Measurements from ENCODE around the gene KCNJ18. TPM values are rescaled to one million over a fixed set of nuclear protein-coding genes. Genes with fewer than 3 reads are reported as not detected.
"Not testable (repeated sequence)": the region's sequence is repeated elsewhere in the genome, so short reads cannot be mapped to it uniquely, and the experiment has no call there.

KCNJ18 gene
- total and polyA plus RNA-seq, 5 donors: not detected

DNA sequence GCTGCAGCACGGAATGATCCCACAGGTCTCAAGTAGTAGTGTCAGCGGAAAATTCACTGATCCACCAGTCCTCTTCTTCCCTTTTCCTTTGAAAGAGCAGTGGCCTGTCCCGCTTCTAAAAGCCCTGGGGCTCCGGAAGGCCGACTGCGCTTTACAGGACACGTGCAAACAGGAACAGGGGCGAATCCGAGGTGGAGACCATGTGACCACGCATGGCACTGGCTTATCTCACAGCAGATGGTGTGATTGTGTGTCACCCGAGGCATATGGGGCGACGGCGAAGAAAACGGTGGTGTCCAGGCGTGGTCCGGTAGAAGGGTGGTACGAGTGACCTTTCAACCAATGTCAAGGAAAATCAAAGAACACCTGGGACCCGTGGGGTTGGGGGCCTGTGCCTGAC is 12.0 kb upstream of the KCNJ18 start:
- no peaks in the 10 kb centered on the region for H3K27me3 ChIP-seq (ENCODE audit: control insufficient read depth, insufficient read depth)
- no peaks in the 10 kb centered on the region for H3K9me3 ChIP-seq (ENCODE audit: control insufficient read depth, low read length)
- WGBS: 78% methylated on average over 19 of the region's 19 CpGs
- H3K27ac ChIP-seq (ENCODE audit: low read length): no peak overlapping the region
- no peak for ATAC-seq
- no peaks in the 10 kb centered on the region for H3K4me1 ChIP-seq (ENCODE audit: control insufficient read depth, insufficient read depth, low read length)
- intact Hi-C loops (cut with DNase I): no loop called here
- DNase-seq: peak in 1 of 3 donors; percentile 61
- H3K4me3 ChIP-seq (ENCODE audit: low read length): no peak overlapping the region

DNA sequence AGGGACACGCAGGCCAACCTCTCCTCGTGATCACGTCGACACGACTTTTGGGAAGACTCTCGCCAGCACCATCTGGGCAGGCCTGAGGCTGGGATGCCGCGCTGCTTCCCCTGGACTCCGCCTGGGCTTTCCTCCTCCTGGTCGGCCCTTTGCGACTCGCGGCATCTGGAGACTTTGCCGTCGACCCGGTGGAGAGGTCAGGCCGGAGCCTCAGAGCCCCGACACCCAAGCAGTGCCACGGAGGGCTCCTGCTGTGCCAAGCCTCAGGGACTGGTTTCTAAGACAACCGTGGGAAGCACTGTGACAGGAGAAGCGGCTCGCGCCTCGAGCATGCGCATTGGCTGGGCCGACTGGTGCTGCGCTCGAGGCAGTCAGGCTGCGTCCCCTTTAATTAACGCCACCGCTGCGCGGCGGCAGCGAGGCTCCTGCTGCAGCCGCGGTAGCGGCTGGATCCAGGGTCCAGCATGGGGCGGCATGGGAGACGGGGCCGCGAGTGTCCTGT is 11.4 kb upstream of the KCNJ18 start:
- H3K4me3 ChIP-seq (ENCODE audit: low read length); intact Hi-C loops (cut with DNase I); H3K4me1 ChIP-seq (ENCODE audit: control insufficient read depth, insufficient read depth, low read length); H3K9me3 ChIP-seq (ENCODE audit: control insufficient read depth, low read length); H3K27me3 ChIP-seq (ENCODE audit: control insufficient read depth, insufficient read depth); H3K27ac ChIP-seq (ENCODE audit: low read length); ATAC-seq: not testable (repeated sequence)
- WGBS: 56% methylated on average over 42 of the region's 42 CpGs
- DNase-seq: peak in 1 of 3 donors; percentile 65

GRCh38 chr17:21681576-21681975 is 10.7 kb upstream of the KCNJ18 start:
- H3K27me3 ChIP-seq (ENCODE audit: control insufficient read depth, insufficient read depth); H3K4me1 ChIP-seq (ENCODE audit: control insufficient read depth, insufficient read depth, low read length); H3K4me3 ChIP-seq (ENCODE audit: low read length); intact Hi-C loops (cut with DNase I); H3K9me3 ChIP-seq (ENCODE audit: control insufficient read depth, low read length); H3K27ac ChIP-seq (ENCODE audit: low read length); ATAC-seq: not testable (repeated sequence)
- DNase-seq: peak in 1 of 3 donors; percentile 12
- WGBS: 80% methylated on average over 20 of the region's 20 CpGs

DNA sequence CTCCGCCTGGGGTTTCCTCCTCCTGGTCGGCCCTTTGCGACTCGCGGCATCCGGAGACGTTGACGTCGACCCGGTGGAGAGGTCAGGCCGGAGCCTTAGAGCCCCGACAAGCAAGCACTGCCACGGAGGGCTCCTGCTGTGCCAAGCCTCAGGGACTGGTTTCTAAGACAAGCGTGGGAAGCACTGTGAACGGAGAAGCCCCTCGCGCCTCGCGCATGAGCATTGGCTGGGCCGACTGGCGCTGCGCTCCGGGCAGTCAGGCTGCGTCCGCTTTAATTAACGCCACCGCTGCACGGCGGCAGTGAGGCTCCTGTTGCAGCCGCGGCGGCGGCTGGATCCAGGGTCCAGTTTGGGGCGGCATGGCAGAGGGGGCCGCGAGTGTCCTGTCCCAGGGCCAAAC is 10.2 kb upstream of the KCNJ18 start:
- DNase-seq: peak in 1 of 3 donors; percentile 16
- H3K9me3 ChIP-seq (ENCODE audit: control insufficient read depth, low read length); H3K4me3 ChIP-seq (ENCODE audit: low read length); H3K27me3 ChIP-seq (ENCODE audit: control insufficient read depth, insufficient read depth); H3K27ac ChIP-seq (ENCODE audit: low read length); H3K4me1 ChIP-seq (ENCODE audit: control insufficient read depth, insufficient read depth, low read length); ATAC-seq; intact Hi-C loops (cut with DNase I): not testable (repeated sequence)
- WGBS: 84% methylated on average over 35 of the region's 36 CpGs

DNA sequence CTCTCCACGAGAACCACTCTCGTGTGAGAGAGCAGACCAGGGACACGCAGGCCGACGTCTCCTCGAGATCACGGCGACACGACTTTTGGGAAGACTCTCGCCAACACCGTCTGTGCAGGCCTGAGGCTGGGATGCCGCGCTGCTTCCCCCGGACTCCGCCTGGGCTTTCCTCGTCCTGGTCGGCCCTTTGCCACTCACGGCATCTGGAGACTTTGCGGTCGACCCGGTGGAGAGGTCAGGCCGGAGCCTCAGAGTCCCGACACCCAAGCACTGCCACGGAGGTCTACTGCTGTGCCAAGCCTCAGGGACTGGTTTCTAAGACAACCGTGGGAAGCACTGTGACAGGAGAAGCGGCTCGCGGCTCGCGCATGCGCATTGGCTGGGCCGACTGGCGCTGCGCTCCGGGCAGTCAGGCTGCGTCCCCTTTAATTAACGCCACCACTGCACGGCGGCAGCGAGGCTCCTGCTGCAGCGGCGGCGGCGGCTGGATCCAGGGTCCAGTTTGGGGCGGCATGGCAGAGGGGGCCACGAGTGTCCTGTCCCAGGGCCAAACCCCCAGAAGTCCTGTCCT is 9.1 kb upstream of the KCNJ18 start:
- H3K27me3 ChIP-seq (ENCODE audit: control insufficient read depth, insufficient read depth); H3K4me1 ChIP-seq (ENCODE audit: control insufficient read depth, insufficient read depth, low read length); ATAC-seq; intact Hi-C loops (cut with DNase I); H3K9me3 ChIP-seq (ENCODE audit: control insufficient read depth, low read length); H3K4me3 ChIP-seq (ENCODE audit: low read length); H3K27ac ChIP-seq (ENCODE audit: low read length): not testable (repeated sequence)
- DNase-seq: peak in 1 of 3 donors; percentile 29
- WGBS: 74% methylated on average over 40 of the region's 46 CpGs

DNA sequence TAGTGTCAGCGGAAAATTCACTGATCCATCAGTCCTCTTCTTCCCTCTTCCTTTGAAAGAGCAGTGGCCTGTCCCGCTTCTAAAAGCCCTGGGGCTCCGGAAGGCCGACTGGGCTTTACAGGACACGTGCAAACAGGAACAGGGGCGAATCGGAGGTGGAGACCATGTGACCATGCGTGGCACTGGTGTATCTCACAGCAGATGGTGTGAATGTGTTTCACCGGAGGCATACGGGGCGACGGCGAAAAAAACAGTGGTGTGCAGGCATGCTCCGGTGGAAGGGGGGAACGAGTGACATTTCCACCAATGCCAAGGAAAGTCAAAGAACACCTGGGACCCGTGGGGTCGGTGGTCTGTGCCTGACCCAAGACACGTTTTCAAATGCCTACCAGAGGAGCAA is 8.4 kb upstream of the KCNJ18 start:
- H3K9me3 ChIP-seq (ENCODE audit: control insufficient read depth, low read length); H3K27me3 ChIP-seq (ENCODE audit: control insufficient read depth, insufficient read depth); H3K27ac ChIP-seq (ENCODE audit: low read length); intact Hi-C loops (cut with DNase I); H3K4me3 ChIP-seq (ENCODE audit: low read length); ATAC-seq; H3K4me1 ChIP-seq (ENCODE audit: control insufficient read depth, insufficient read depth, low read length): not testable (repeated sequence)
- DNase-seq: peak in 1 of 3 donors; percentile 7
- WGBS: 81% methylated on average over 18 of the region's 18 CpGs

- ATAC-seq; intact Hi-C loops (cut with DNase I); H3K4me1 ChIP-seq (ENCODE audit: control insufficient read depth, insufficient read depth, low read length); H3K27ac ChIP-seq (ENCODE audit: low read length); H3K27me3 ChIP-seq (ENCODE audit: control insufficient read depth, insufficient read depth); H3K9me3 ChIP-seq (ENCODE audit: control insufficient read depth, low read length); H3K4me3 ChIP-seq (ENCODE audit: low read length): not testable (repeated sequence)
- 96% methylated on average over 27 of the region's 33 CpGs for WGBS
- peak in 1 of 3 donors; percentile 6 for DNase-seq
Observed at GRCh38 chr17:21684384-21684783, 7.9 kb upstream of the KCNJ18 start.

- intact Hi-C loops (cut with DNase I); H3K9me3 ChIP-seq (ENCODE audit: control insufficient read depth, low read length); H3K27ac ChIP-seq (ENCODE audit: low read length); H3K27me3 ChIP-seq (ENCODE audit: control insufficient read depth, insufficient read depth); H3K4me3 ChIP-seq (ENCODE audit: low read length); ATAC-seq; H3K4me1 ChIP-seq (ENCODE audit: control insufficient read depth, insufficient read depth, low read length): not testable (repeated sequence)
- peak in 1 of 3 donors; percentile 11 for DNase-seq
- WGBS: 79% methylated on average over 42 of the region's 42 CpGs
Observed at GRCh38 chr17:21685061-21685795, 7.1 kb upstream of the KCNJ18 start.

DNA sequence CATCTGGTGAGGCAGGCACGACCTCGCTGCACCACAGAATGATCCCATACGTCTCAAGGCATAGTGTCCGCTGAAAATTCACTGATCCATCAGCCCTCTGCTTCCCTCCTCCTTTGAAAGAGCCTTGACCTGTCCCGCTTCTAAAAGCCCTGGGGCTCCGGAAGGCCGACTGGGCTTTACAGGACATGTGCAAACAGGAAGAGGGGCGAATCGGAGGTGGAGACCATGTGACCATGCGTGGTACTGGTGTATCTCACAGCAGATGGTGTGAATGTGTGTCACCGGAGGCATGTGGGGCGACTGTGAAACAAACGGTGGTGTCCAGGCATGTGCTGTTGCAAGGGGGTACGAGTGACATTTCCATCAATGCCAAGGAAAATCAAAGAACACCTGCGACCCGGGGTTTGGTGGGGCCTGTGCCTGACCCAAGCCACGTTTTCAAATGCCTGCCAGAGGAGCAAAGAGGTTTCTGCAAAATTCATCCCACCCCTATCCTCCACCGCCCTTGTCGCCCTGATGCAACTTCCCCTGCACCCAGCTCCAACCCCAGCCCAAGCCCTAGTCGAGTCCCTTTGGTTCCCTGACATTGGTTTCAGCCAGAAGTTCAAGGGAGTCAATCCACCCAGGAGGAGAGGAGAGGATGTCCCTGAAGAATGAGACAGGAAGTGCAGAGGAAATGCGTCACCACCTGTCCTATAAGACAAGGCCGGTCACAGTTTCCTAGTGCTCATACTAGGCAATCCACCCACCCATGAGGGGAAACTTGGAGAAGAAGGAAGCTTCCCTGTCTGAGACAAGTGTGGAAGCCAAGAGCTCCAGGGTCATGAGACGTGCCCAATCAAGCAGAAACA is 5.9 kb upstream of the KCNJ18 start:
- intact Hi-C loops (cut with DNase I): no loop called here
- no peak overlapping the region for H3K27ac ChIP-seq (ENCODE audit: low read length)
- H3K9me3 ChIP-seq (ENCODE audit: control insufficient read depth, low read length): no peaks in the 10 kb centered on the region
- ATAC-seq (no peak), DNase-seq (no peak)
- no peaks in the 10 kb centered on the region for H3K4me1 ChIP-seq (ENCODE audit: control insufficient read depth, insufficient read depth, low read length)
- WGBS: 67% methylated on average over 23 of the region's 23 CpGs
- no peak overlapping the region for H3K4me3 ChIP-seq (ENCODE audit: low read length)
- no peaks in the 10 kb centered on the region for H3K27me3 ChIP-seq (ENCODE audit: control insufficient read depth, insufficient read depth)

- peak in 1 of 3 donors; percentile 4 for DNase-seq
- Histone ChIP-seq H3K9me3 (ENCODE audit: control insufficient read depth, low read length) (no peaks in the 10 kb centered on the region), H3K27me3 (ENCODE audit: control insufficient read depth, insufficient read depth) (no peaks in the 10 kb centered on the region), H3K27ac (ENCODE audit: low read length) (no peak overlapping the region), H3K4me1 (ENCODE audit: control insufficient read depth, insufficient read depth, low read length) (no peaks in the 10 kb centered on the region), H3K4me3 (ENCODE audit: low read length) (no peak overlapping the region)
- peak in 1 of 2 donors; percentile 16 for ATAC-seq
- 76% methylated on average over 19 of the region's 19 CpGs for WGBS
- intact Hi-C loops (cut with DNase I): no loop called here
Observed at GRCh38 chr17:21687136-21687953, 5.0 kb upstream of the KCNJ18 start.

Measured in right cardiac atrium (tissue), 5 donors.